Temporal lobe (tissue), 2 donors: ENCODE measurements around the gene NOCT. TPM values are rescaled to one million over a fixed set of nuclear protein-coding genes. Genes with fewer than 3 reads are reported as not detected.

Source experiments
- small RNA-seq: library from RNA; depleted of rRNA; stranded (forward); fragments of <200 nt; gene quantifications from one replicate; pipeline ENCODE3, GENCODE V24; 2014; ENCODE audit warnings: low replicate concordance
- total RNA-seq: library from RNA; depleted of rRNA; stranded (reverse); fragments of >200 nt; gene quantifications from one replicate; pipeline ENCODE4 v1.2.3, GENCODE V29; 2014

NOCT gene
- total RNA-seq, 1 donor from 2014 or later: 10.8 TPM

Small RNAs within 50 kb of the gene (small RNA-seq; reads per million reads assigned to genes)
- gene RNU6-531P: not detected

Other genes starting within 250 kb of the NOCT start
- 87.5 TPM for gene ELF2, start 161.4 kb downstream of the NOCT start, total RNA-seq